GM12892 (cell line): ENCODE measurements around the gene PTPRK.

Experiments
- POLR2A ChIP-seq: IDR thresholded peaks from 2 replicates; pipeline ENCODE4 v1.6.1; 2011; ENCODE audit warnings: low read depth, low read length, control low read depth
- POLR2AphosphoS5 ChIP-seq: IDR thresholded peaks from 2 replicates; pipeline ENCODE4 v1.6.1; 2011; ENCODE audit warnings: low read depth, low read length, control low read depth
- TAF1 ChIP-seq: IDR thresholded peaks from 2 replicates; pipeline ENCODE4 v1.6.1; 2011; ENCODE audit warnings: low read depth, mild to moderate bottlenecking, control low read depth, low read length, borderline replicate concordance

DNA sequence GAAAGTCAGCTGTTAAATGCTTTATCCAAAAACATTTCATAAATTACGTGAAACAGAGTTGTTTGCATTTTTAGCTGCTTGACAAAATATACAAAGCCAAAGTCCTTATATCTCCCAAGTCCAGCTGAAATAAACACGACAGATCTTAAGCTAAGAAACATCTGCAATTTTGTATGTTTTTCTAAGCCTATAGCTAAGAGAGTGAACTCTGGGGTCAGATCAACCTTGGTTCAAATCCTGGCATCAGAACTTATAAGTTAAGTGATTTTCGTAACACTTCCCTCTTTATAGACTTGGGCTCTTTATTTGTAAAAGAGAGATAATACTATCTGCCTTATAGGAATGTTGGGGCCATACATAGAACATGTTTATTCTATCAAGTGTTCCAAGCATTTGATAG is 176.7 kb downstream of the PTPRK start:
- no peak for TF ChIP-seq POLR2AphosphoS5
- TF ChIP-seq TAF1 = no peak
- TF ChIP-seq POLR2A = no peak
